HEK293T (cell line): Measurements from ENCODE around the gene ATG101.

ENCODE experiments used
- ARNT ChIP-seq: fragments of 450-650 bp; IDR thresholded peaks from 2 replicates; pipeline ENCODE4 v1.6.1; 2017; ENCODE audit warnings: mild to moderate bottlenecking
- BHLHE40 ChIP-seq: fragments of 450-650 bp; IDR thresholded peaks from 2 replicates; pipeline ENCODE4 v1.6.1; 2016; ENCODE audit warnings: mild to moderate bottlenecking, moderate library complexity, borderline replicate concordance
- FOXK2 ChIP-seq: fragments of 450-650 bp; IDR thresholded peaks from 2 replicates; pipeline ENCODE4 v1.6.1; 2016; ENCODE audit warnings: mild to moderate bottlenecking
- SP1 ChIP-seq: fragments of 450-650 bp; IDR thresholded peaks from 2 replicates; pipeline ENCODE4 v1.6.1; 2017
- SUZ12 ChIP-seq: fragments of 450-650 bp; IDR thresholded peaks from 2 replicates; pipeline ENCODE4 v1.6.1; 2016; ENCODE audit warnings: mild to moderate bottlenecking
- ZNF384 ChIP-seq: fragments of 450-650 bp; IDR thresholded peaks from 2 replicates; pipeline ENCODE4 v1.6.1; 2016

DNA sequence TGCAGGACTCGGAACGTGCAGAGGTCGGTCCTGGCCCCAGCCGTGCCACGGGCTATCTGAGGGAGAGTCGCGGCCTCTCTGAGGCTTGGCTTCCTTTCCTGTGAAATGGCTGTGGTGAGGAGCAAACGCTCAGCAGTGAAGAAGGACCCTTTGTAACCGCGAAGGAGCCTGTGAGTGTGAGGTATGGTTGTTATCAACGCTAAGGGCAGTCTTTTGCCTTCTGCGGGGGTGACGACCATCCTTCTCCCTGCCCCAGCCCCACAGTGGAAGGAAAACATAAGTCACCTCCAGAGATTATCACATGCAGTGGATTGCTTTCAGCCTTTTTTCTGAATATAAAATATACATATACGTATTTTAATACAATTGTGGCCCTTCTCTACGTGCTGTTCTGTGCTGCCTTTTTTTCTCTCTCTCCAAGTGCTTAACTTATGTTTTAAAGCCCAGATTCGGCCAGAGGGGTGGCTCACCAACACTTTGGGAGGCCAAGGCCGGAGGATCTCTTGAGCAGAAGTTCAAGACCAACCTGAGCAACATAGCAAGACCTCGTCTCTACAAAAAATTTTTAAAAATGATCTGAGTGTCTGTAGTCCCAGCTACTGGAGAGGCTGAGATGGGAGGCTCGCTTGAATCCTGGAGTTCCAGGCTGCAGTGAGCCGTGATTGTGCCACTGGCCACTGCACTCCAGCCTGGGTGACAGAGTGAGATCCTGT lies 45.6 kb upstream of the ATG101 start:
- TF ChIP-seq SP1, result no peak
- no peak for TF ChIP-seq BHLHE40
- TF ChIP-seq SUZ12, result no peak
- TF ChIP-seq ZNF384, result no peak
- TF ChIP-seq FOXK2, result no peak
- TF ChIP-seq ARNT, result no peak
